Measurements from ENCODE around the gene HGFAC. TPM values are rescaled to one million over a fixed set of nuclear protein-coding genes. Genes with fewer than 3 reads are reported as not detected.
A peak's percentile ranks its signal among the peaks of the same experiment; 100 is the strongest.

HGFAC gene
- total RNA-seq, 2 experiments from 2014 or later, result not detected

- H3K27me3 Mint-ChIP-seq, result peaks cover 16% of the 10 kb centered on the region
- no peak for DNase-seq
Measured at GRCh38 chr4:3461515-3462291, 19.9 kb downstream of the HGFAC start.

GRCh38 chr4:3462321-3462789 lies 20.6 kb downstream of the HGFAC start:
- H3K9me3 Mint-ChIP-seq, result no peaks in the 10 kb centered on the region
- H3K4me1 Mint-ChIP-seq, result no peaks in the 10 kb centered on the region
- no peak for ATAC-seq (ENCODE audit: low read depth)
- no peaks in the 10 kb centered on the region for H3K36me3 Mint-ChIP-seq
- no peak overlapping the region for H3K27ac Mint-ChIP-seq
- no peak for DNase-seq
- POLR2A ChIA-PET, result no interaction called here
- H3K27me3 Mint-ChIP-seq, result peaks cover 16% of the 10 kb centered on the region
- no peak overlapping the region for H3K4me3 Mint-ChIP-seq

More at GRCh38 chr4:3461515-3462291, 19.9 kb downstream of the HGFAC start:
- POLR2A ChIA-PET, result no interaction called here
- Mint-ChIP-seq H3K27ac (no peak overlapping the region), H3K4me3 (no peak overlapping the region), H3K4me1 (no peaks in the 10 kb centered on the region), H3K9me3 (no peaks in the 10 kb centered on the region), H3K36me3 (no peaks in the 10 kb centered on the region)
- no peak for ATAC-seq (ENCODE audit: low read depth)

- no peak for ATAC-seq (ENCODE audit: low read depth)
- H3K27me3 Mint-ChIP-seq, result peaks cover 16% of the 10 kb centered on the region
- DNase-seq, result no peak
- H3K36me3 Mint-ChIP-seq, result no peaks in the 10 kb centered on the region
- no peaks in the 10 kb centered on the region for H3K4me1 Mint-ChIP-seq
- H3K9me3 Mint-ChIP-seq, result no peaks in the 10 kb centered on the region
- no peak within 1 kb of the TSS for H3K27ac Mint-ChIP-seq
- H3K4me3 Mint-ChIP-seq, result no peak within 1 kb of the TSS
- POLR2A ChIA-PET, result no interaction called here
Measured at GRCh38 chr4:3462790-3463415, 21.1 kb downstream of the HGFAC start, which contains the start of gene DOK7. TSS of gene DOK7 (plus strand) at chr4:3463306. CDS start at chr4:3463376, 70 bp downstream.

DNA sequence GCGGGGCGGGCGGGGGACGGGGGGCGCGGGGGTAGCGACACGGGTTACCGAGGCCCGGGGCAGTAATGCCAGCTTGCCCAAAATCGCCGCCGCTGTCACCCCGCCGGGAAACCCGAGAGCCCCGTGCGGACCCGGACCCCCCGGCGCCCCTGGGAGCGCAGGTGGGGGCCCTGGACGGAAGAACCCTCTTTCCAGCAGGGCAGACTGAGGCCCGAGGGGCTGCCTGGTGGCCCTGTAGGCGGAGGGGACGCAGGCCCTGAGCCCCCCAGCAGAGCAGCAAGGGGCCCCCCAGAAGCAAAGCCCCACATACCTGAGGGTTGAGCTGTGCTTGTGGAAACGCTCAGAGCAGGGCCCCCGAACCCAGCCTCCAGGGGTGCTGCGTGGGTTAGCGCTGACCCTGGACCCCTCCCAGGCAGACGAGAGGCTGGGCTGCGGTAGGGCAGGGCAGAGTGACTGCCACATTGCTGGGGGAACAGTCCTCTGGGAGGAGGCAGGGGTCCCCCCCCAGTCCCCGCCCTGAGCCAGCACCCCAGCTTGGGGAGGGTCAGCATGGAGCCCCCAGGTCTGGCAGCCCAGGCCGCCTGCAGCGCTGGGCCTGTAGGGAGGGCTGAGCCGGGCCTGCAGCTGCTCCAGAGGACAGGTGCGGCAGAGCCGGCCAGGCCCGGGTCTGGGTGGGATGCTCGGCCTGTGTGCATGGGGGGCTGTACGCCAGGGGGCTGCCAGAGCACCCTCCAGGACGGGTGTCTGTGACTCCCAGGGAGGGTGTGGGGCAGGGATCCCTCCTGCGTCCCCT lies 22.0 kb downstream of the HGFAC start:
- no peaks in the 10 kb centered on the region for H3K4me1 Mint-ChIP-seq
- no peaks in the 10 kb centered on the region for H3K9me3 Mint-ChIP-seq
- no peak for DNase-seq
- POLR2A ChIA-PET, result no interaction called here
- peaks cover 14% of the 10 kb centered on the region for H3K27me3 Mint-ChIP-seq
- no peak overlapping the region for H3K4me3 Mint-ChIP-seq
- ATAC-seq (ENCODE audit: low read depth), result no peak
- no peak overlapping the region for H3K27ac Mint-ChIP-seq
- no peaks in the 10 kb centered on the region for H3K36me3 Mint-ChIP-seq

GRCh38 chr4:3464349-3464905 lies 22.7 kb downstream of the HGFAC start:
- no peak overlapping the region for H3K4me3 Mint-ChIP-seq
- no peak for DNase-seq

DNA sequence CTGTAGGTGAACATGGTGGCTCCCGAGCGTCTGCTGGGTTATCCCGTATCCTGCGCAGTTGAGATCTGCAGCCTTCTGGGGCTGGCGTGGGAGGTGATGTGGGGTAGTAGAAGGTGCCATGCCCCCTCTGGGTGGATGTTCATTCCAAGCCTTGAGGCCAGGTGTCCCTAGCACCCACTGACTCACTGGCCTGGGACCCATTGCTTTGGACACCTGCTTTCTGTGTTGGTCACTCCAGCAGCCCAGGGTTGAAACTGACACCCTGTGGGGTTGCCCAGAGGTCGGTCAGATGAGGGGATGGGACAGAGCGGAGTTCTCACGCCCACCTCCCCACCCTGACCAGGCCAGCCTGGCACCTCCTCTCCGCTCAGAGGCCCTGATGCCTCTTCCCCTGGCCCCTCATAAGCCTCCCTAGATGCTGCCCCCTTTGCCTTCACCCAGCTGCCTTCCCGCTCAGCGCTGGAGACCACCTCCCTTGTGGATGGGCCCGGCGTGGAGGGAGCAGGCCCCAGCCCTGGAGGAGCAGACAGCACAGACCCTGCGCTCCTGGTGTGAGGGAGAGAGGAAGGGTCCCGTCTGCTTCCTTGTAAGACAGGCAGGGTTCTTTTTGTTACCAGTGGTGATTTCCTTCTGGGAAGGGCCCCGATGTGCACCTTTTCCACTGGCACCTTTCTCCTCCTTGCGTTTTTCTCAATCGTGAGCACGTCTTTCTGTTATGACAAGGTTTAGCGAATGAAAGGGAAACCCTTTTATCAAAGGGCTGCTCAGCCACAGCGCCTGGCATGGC lies 23.3 kb downstream of the HGFAC start:
- Mint-ChIP-seq H3K4me1 (no peaks in the 10 kb centered on the region), H3K9me3 (no peaks in the 10 kb centered on the region), H3K36me3 (no peaks in the 10 kb centered on the region), H3K4me3 (no peak overlapping the region), H3K27me3 (peaks cover 14% of the 10 kb centered on the region), H3K27ac (no peak overlapping the region)
- no peak for DNase-seq
- ATAC-seq (ENCODE audit: low read depth), result no peak
- POLR2A ChIA-PET, result no interaction called here

More at GRCh38 chr4:3464349-3464905, 22.7 kb downstream of the HGFAC start:
- Mint-ChIP-seq H3K9me3 (no peaks in the 10 kb centered on the region), H3K36me3 (no peaks in the 10 kb centered on the region), H3K27me3 (peaks cover 14% of the 10 kb centered on the region), H3K4me1 (no peaks in the 10 kb centered on the region), H3K27ac (no peak overlapping the region)
- ATAC-seq (ENCODE audit: low read depth), result no peak
- POLR2A ChIA-PET, result no interaction called here

- peaks cover 14% of the 10 kb centered on the region for H3K27me3 Mint-ChIP-seq
- H3K27ac Mint-ChIP-seq, result no peak overlapping the region
- ATAC-seq (ENCODE audit: low read depth) (no peak), DNase-seq (peak; percentile 14)
- no peaks in the 10 kb centered on the region for H3K36me3 Mint-ChIP-seq
- POLR2A ChIA-PET, result no interaction called here
- no peak overlapping the region for H3K4me3 Mint-ChIP-seq
- no peaks in the 10 kb centered on the region for H3K9me3 Mint-ChIP-seq
- no peaks in the 10 kb centered on the region for H3K4me1 Mint-ChIP-seq
Measured at GRCh38 chr4:3465698-3466671, 24.2 kb downstream of the HGFAC start.

DNA sequence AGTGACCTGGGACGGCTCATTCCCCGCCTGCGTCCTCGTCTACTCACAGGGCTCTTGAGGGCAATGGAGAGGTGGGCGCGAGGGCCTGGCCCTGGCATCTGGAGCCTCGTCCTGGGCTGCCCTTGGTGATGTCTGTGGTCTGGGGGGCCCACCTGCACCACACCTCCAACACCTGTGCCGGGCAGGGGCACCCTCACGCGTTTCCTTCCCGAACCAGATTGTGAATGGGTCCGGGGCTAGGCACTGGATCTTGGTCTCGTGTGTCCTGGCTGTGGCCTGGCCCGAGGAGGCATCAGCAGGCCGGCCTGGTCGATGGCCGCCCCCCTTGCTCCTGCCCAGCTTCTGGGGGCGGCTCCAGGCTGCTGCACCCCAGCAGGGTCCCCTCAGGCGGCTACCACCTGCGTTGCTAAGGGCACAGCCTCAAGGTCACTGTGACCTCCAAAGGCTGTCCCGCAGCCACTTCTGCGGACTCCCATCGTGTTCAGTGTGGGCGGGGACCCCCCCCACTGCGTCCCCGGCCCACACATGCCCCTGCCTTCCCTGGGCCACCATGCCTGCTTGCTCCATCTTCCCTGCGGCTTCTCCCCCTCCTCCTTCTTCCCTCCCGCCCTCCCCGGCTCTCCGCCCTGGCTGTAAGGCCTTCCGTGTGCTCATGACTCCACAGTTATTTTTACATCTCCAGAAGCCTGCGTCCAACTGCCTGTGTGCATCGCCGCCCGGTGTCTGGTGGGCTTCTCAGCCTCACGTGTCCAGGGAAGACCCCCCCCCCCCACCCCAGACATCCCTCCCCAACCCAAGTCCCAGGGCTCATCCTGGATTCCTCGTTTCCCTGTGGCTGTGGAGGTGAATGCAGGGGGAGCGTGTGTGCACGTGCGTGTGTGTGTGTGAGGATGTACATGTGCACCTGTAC lies 25.2 kb downstream of the HGFAC start:
- POLR2A ChIA-PET, result no interaction called here
- ATAC-seq (ENCODE audit: low read depth), result no peak
- Mint-ChIP-seq H3K27ac (no peak overlapping the region), H3K36me3 (no peaks in the 10 kb centered on the region), H3K4me3 (no peak overlapping the region), H3K9me3 (no peaks in the 10 kb centered on the region), H3K27me3 (peaks cover 14% of the 10 kb centered on the region), H3K4me1 (no peaks in the 10 kb centered on the region)
- DNase-seq, result peak; percentile 20

GRCh38 chr4:3467601-3468031 lies 25.8 kb downstream of the HGFAC start:
- no peaks in the 10 kb centered on the region for H3K36me3 Mint-ChIP-seq
- POLR2A ChIA-PET, result no interaction called here
- H3K4me1 Mint-ChIP-seq, result no peaks in the 10 kb centered on the region
- no peak overlapping the region for H3K27ac Mint-ChIP-seq
- DNase-seq, result no peak
- ATAC-seq (ENCODE audit: low read depth), result no peak
- no peaks in the 10 kb centered on the region for H3K9me3 Mint-ChIP-seq
- H3K4me3 Mint-ChIP-seq, result no peak overlapping the region
- peaks cover 8% of the 10 kb centered on the region for H3K27me3 Mint-ChIP-seq

DNA sequence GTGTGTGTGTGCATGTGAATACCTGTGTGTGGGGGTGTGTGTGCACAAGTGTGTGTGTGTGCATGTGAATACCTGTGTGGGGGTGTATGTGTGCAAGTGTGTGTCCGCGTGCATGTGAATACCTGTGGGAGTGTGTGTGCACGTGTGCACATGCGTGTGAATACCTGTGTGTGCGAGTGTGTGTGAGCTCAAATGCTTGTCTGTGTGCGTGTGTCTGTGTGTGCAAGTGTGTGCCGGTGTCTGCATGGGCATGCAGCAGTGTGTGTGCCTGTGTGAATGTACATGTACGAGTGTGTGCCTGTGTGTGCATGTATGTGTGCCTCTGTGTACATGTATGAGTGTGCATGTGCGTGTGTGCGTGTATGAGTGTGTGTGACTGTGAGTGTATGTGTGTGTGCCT lies 26.4 kb downstream of the HGFAC start:
- POLR2A ChIA-PET, result no interaction called here
- peaks cover 6% of the 10 kb centered on the region for H3K27me3 Mint-ChIP-seq
- H3K4me1 Mint-ChIP-seq, result no peaks in the 10 kb centered on the region
- no peaks in the 10 kb centered on the region for H3K9me3 Mint-ChIP-seq
- H3K27ac Mint-ChIP-seq, result no peak overlapping the region
- DNase-seq, result no peak
- H3K4me3 Mint-ChIP-seq, result no peak overlapping the region
- H3K36me3 Mint-ChIP-seq, result no peaks in the 10 kb centered on the region
- ATAC-seq (ENCODE audit: low read depth), result no peak

- POLR2A ChIA-PET, result no interaction called here
- Mint-ChIP-seq H3K27me3 (peaks cover 6% of the 10 kb centered on the region), H3K4me1 (no peaks in the 10 kb centered on the region), H3K36me3 (no peaks in the 10 kb centered on the region), H3K27ac (no peak overlapping the region), H3K4me3 (no peak overlapping the region), H3K9me3 (no peaks in the 10 kb centered on the region)
- no peak for ATAC-seq (ENCODE audit: low read depth)
- DNase-seq, result no peak
Measured at GRCh38 chr4:3468804-3469203, 27.0 kb downstream of the HGFAC start.
